Gastrocnemius medialis (tissue), 4 donors: ENCODE data around the gene CNOT11. TPM values are rescaled to one million over a fixed set of nuclear protein-coding genes. Genes with fewer than 3 reads are reported as not detected.

ENCODE experiments used
- ATAC-seq, 2 donors: fragments of 150-250 bp; one replicate each; pipeline ENCODE4 v1.9.1; 2016
- DNase-seq, 2 donors: peaks; one replicate each; pipeline ENCODE4 v3.0.0-alpha.2; 2019
- H3K27ac ChIP-seq, 4 donors: fragments of 200-600 bp; sonication (generic); 1 replicate in 1 of 4; 2 replicates in 3 of 4; pipeline ENCODE4 v1.5.1; 2016 to 2018; ENCODE audit warnings: mild to moderate bottlenecking in 2 of 4, moderate library complexity in 1 of 4
- H3K27me3 ChIP-seq, 3 donors: fragments of 200-600 bp; sonication (generic) in 2 of 3; 1 replicate in 1 of 3; 2 replicates in 2 of 3; pipeline versions ENCODE4 v1.5.1 to v1.6.0; 2016 to 2019; ENCODE audit warnings: mild to moderate bottlenecking in 1 of 3, moderate library complexity in 1 of 3
- H3K36me3 ChIP-seq, 2 donors: fragments of 200-600 bp; sonication (generic) in 1 of 2; one replicate each; pipeline ENCODE4 v1.5.1; 2017 to 2018
- H3K4me1 ChIP-seq, 2 donors: fragments of 200-600 bp; sonication (generic) in 1 of 2; one replicate each; pipeline ENCODE4 v1.5.1; 2016 to 2017; ENCODE audit warnings: mild to moderate bottlenecking in 2 of 2
- H3K4me3 ChIP-seq, 4 donors: fragments of 200-600 bp; sonication (generic) in 3 of 4; 1 replicate in 1 of 4; 2 replicates in 3 of 4; pipeline ENCODE4 v1.5.1; 2016 to 2019; ENCODE audit warnings: mild to moderate bottlenecking in 2 of 4
- H3K9me3 ChIP-seq, 3 donors: fragments of 200-600 bp; sonication (generic) in 2 of 3; 1 replicate in 1 of 3; 2 replicates in 2 of 3; pipeline ENCODE4 v1.5.1; 2016 to 2019
- POLR2A ChIP-seq, 2 donors: fragments of 450-650 bp; IDR thresholded peaks; one replicate each; pipeline ENCODE4 v1.6.1; 2017; ENCODE audit warnings: antibody characterized with exemption in 2 of 2, mild to moderate bottlenecking in 2 of 2, moderate library complexity in 2 of 2
- in situ Hi-C, 4 donors: fragments of 200-750 bp; cut with MboI; loops; one replicate each; pipeline versions ENCODE4 v1.15.0 to v1.8.0; 2017; ENCODE audit warnings: low sequenced_read_pairs in 4 of 4
- intact Hi-C: fragments of 100-400 bp; cut with DNase I; formaldehyde crosslinking; loops from one replicate; pipeline ENCODE4 v1.15.1; 2023; ENCODE audit warnings: low total_unique reads
- total RNA-seq, 4 donors: library from RNA; depleted of rRNA; stranded (reverse); fragments of >200 nt; gene quantifications; one replicate each; pipeline versions ENCODE4 v1.1.0 to v1.2.3, GENCODE V29; 2016
- TF ChIP-seq, protein P1 (sequence below), 5 experiments: fragments of 450-650 bp in 3 of 5; fragments of 200-600 bp in 2 of 5; sonication (generic) in 2 of 5; IDR thresholded peaks in 4 of 5; conservative IDR thresholded peaks in 1 of 5; 1 replicate in 4 of 5; 2 replicates in 1 of 5; pipeline ENCODE4 v1.5.1; 2016 to 2019; ENCODE audit warnings: antibody characterized with exemption in 5 of 5, mild to moderate bottlenecking in 3 of 5, moderate library complexity in 3 of 5

CNOT11 gene
- total RNA-seq, 4 donors from 2014 or later = 31.2 to 42.0 (median 35.5) TPM

DNA sequence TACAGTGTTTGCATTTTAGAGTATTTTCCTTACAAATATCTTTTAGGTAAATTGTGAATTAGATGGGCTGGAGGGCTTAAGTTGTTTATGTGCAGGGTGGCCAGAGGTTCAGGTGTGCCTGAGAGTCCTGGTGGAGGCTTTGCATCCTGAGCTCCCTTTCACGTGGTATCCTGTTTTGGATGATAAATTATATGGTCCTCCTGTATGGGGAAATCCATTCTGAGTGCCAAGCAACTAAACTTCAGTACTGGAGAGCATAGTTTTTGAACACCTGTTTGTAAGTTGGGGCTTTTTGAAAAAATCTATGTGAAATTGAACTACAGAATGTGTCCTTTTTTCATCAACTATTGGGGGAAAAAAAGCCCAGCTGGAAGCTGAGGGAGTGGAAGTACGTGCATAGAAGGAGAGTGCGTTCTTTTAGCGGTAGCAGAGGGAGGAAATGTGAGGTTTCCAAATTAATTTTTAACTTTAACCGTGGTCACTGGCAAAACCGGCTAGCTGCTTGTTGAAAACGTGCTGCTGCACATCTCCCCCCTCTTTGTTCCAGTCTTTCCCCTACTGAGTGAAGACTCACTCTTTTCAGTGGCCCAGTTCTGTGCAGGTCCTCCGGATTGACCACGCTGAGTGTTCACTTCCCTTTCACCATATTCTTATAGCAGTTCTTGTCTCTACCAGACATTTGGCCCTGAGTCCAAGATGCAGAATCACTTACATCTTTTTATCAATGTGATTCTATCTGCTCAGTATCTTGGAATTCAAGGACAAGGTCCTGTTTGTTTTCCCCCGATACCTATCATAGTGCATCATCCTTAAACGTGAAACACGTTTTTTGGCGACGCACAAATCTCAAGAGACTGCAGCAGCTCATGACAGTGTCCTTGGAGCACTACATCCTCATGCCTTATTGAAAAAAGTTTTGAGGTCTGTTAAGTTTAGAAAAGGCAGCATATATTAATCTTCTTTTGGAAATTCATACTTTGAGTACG is 15.3 kb downstream of the CNOT11 start:
- DNase-seq (no peak), ATAC-seq (no peak)
- intact Hi-C loops (no loop called here), in situ Hi-C loops (no loop called here)
- H3K27me3 ChIP-seq = no peaks in the 10 kb centered on the region
- no peaks in the 10 kb centered on the region for H3K9me3 ChIP-seq
- H3K27ac ChIP-seq = peak overlapping the region in 1 of 4 donors; percentile 69
- peaks cover 0 to 67% of the 10 kb centered on the region in 2 donors for H3K36me3 ChIP-seq
- peaks cover 8 to 10% of the 10 kb centered on the region in 2 donors for H3K4me1 ChIP-seq
- TF ChIP-seq, protein P1, sequence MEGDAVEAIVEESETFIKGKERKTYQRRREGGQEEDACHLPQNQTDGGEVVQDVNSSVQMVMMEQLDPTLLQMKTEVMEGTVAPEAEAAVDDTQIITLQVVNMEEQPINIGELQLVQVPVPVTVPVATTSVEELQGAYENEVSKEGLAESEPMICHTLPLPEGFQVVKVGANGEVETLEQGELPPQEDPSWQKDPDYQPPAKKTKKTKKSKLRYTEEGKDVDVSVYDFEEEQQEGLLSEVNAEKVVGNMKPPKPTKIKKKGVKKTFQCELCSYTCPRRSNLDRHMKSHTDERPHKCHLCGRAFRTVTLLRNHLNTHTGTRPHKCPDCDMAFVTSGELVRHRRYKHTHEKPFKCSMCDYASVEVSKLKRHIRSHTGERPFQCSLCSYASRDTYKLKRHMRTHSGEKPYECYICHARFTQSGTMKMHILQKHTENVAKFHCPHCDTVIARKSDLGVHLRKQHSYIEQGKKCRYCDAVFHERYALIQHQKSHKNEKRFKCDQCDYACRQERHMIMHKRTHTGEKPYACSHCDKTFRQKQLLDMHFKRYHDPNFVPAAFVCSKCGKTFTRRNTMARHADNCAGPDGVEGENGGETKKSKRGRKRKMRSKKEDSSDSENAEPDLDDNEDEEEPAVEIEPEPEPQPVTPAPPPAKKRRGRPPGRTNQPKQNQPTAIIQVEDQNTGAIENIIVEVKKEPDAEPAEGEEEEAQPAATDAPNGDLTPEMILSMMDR (IDR thresholded peaks at IDR 0.05 in 4 of 5, conservative IDR thresholded peaks at IDR 0.05 in 1 of 5) = no peak
- TF ChIP-seq POLR2A (IDR thresholded peaks at IDR 0.05) = no peak
- no peak overlapping the region for H3K4me3 ChIP-seq

DNA sequence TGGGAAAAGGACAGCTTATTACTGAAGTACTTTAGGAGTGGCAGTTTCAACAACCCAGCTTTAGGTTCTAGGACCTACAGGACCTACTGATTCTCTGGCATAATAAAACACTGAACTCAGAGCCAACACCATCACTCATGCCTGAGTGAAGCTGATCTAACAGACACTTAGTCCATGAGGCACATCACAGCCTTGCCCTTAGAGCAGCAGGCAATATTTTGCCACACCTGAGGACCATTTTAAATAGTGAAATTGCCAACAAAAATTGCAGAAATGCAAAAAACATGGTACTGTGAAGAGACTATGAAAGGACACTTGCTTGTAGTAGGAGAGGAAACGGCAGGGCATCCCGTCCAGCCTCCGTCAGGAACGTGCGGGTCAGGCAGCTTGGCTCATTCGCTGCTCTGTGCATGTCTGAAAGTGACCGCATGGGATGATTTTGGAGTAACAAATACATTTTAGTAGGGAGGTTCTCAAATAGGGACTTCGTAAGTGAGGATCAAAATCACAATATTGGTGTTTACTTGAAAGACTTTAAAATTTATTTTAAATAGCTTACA is 18.1 kb downstream of the CNOT11 start:
- H3K4me3 ChIP-seq = no peak overlapping the region
- H3K4me1 ChIP-seq = peaks cover 8% of the 10 kb centered on the region in 2 donors
- H3K27ac ChIP-seq = no peak overlapping the region
- H3K9me3 ChIP-seq = no peaks in the 10 kb centered on the region
- in situ Hi-C loops = no loop called here
- intact Hi-C loops = no loop called here
- ATAC-seq (no peak), DNase-seq (no peak)
- no peaks in the 10 kb centered on the region for H3K27me3 ChIP-seq
- peaks cover 0 to 71% of the 10 kb centered on the region in 2 donors for H3K36me3 ChIP-seq
- no peak for TF ChIP-seq POLR2A (IDR thresholded peaks at IDR 0.05)
- TF ChIP-seq, protein P1 (IDR thresholded peaks at IDR 0.05 in 4 of 5, conservative IDR thresholded peaks at IDR 0.05 in 1 of 5) = no peak

DNA sequence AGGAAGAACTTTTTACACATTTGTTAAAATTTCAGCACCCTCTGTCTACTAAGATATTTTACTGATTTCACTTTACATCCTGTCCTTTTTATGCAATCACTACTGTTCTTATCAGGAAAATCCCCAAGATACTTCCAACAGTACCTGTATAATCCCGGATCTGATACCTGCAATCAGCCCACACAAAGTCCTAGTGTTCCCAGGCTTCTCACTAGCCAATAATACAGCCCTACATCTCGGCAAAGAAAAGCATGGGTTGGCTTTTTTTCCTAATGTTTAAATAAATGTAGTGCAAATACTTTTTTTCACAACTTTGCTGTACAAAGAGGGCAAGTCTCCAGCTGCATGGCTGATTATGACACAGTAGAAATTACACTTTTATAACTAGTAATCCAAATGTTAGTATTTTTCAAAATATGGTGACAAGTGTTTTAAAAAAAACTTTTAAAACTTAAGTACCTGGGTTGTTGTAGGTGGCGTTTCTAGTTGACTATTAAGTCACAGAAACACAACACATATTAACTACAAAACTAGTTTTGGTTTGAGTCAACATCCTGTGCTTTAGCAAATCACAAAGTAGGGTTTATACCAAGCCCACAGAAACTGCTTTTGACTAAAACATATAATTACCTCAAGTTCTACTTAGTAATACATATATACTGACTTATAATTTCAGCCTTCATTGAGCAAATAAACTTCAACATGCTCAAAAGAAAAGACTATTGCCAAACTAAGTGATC is 19.5 kb downstream of the CNOT11 start:
- no peaks in the 10 kb centered on the region for H3K27me3 ChIP-seq
- no peak overlapping the region for H3K4me3 ChIP-seq
- ATAC-seq (no peak), DNase-seq (no peak)
- peaks cover 0 to 72% of the 10 kb centered on the region in 2 donors for H3K36me3 ChIP-seq
- intact Hi-C loops (no loop called here), in situ Hi-C loops (no loop called here)
- no peak for TF ChIP-seq POLR2A (IDR thresholded peaks at IDR 0.05)
- TF ChIP-seq, protein P1 (IDR thresholded peaks at IDR 0.05 in 4 of 5, conservative IDR thresholded peaks at IDR 0.05 in 1 of 5) = no peak
- H3K4me1 ChIP-seq = no peaks in the 10 kb centered on the region
- no peak overlapping the region for H3K27ac ChIP-seq
- H3K9me3 ChIP-seq = no peaks in the 10 kb centered on the region

DNA sequence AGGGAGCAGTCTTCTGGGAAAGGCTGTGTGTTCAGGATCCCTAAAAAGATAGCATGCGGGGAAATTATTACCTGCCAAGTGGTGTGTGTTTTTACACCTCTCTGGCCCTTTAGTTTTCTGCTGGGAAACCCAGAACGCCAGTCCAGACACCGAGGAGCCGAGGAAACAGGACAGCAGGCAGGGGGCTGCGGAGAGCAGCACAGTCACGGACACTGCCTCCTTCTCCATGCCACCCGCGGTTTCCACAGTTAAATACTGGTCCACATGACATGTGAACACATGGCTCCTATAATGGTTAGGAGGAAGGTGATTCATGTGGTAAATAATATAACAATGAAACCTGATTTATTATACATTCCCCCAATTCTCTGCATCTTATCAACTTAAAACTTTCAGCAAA is 20.4 kb downstream of the CNOT11 start:
- H3K36me3 ChIP-seq = peaks cover 0 to 69% of the 10 kb centered on the region in 2 donors
- no peak for ATAC-seq

More for the DNA sequence above, 20.4 kb downstream of the CNOT11 start:
- TF ChIP-seq, protein P1 (IDR thresholded peaks at IDR 0.05 in 4 of 5, conservative IDR thresholded peaks at IDR 0.05 in 1 of 5) = no peak
- no peak for TF ChIP-seq POLR2A (IDR thresholded peaks at IDR 0.05)
- no peak for DNase-seq
- H3K4me3 ChIP-seq = no peak overlapping the region
- no peak overlapping the region for H3K27ac ChIP-seq
- no peaks in the 10 kb centered on the region for H3K4me1 ChIP-seq
- no peaks in the 10 kb centered on the region for H3K27me3 ChIP-seq
- intact Hi-C loops (no loop called here), in situ Hi-C loops (no loop called here)
- no peaks in the 10 kb centered on the region for H3K9me3 ChIP-seq
